Frontal cortex (tissue), 4 donors: Measurements from ENCODE around the gene RFPL4A. TPM values are rescaled to one million over a fixed set of nuclear protein-coding genes. Genes with fewer than 3 reads are reported as not detected.
A peak's percentile ranks its signal among the peaks of the same experiment; 100 is the strongest.
"Not testable (repeated sequence)": the region's sequence is repeated elsewhere in the genome, so short reads cannot be mapped to it uniquely, and the experiment has no call there.

Experiments
- DNase-seq, 2 donors: peaks; one replicate each; pipeline ENCODE4 v3.0.0; 2012; ENCODE audit warnings: low spot score in 2 of 2
- FAIRE-seq: peaks from 2 replicates; lab custom pipeline; 2012; peaks lifted over from hg19 to GRCh38; lab: Jason Lieb, UNC
- total RNA-seq: library from RNA; depleted of rRNA; stranded (reverse); fragments of >200 nt; gene quantifications from one replicate; pipeline ENCODE4 v1.2.3, GENCODE V29; 2014
- donor health status: control.
- donor health status: control.
- donor health status: control.

Gene RFPL4A
- not detected for total RNA-seq

GRCh38 chr19:55758797-55759196 is at the start of gene RFPL4A:
Gene RFPL4A, plus strand, starts transcription at chr19:55759097. Its CDS starts 2,704 bp downstream, at chr19:55761801.
- FAIRE-seq, DNase-seq: not testable (repeated sequence)

- DNase-seq (no peak), FAIRE-seq (no peak)
These were observed 47.2 kb upstream of the RFPL4A start for GRCh38 chr19:55711719-55712118.

- FAIRE-seq (no peak), DNase-seq (no peak)
These were observed 45.9 kb upstream of the RFPL4A start for GRCh38 chr19:55712804-55713631.

GRCh38 chr19:55716531-55716930 is 42.4 kb upstream of the RFPL4A start:
- no peak for DNase-seq
- no peak for FAIRE-seq

DNA sequence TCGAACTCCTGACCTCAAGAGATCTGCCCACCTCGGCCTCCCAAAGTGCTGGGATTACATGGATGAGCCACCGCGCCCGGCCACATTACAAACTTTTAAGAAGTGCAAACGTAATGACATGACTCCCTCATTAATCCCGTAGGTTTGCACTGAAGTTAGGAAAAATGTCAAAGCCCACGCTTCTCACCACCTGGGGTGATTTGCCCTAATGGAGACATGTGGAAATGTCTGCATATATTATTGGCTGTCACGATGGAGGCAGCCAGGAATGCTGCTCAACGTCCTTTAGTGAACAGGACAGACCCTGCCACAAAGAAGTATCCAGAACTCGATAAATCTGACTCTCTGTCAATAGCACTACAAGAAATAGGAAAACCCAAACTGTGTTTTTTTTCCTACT is 41.6 kb upstream of the RFPL4A start:
- FAIRE-seq (no peak), DNase-seq (no peak)

DNA sequence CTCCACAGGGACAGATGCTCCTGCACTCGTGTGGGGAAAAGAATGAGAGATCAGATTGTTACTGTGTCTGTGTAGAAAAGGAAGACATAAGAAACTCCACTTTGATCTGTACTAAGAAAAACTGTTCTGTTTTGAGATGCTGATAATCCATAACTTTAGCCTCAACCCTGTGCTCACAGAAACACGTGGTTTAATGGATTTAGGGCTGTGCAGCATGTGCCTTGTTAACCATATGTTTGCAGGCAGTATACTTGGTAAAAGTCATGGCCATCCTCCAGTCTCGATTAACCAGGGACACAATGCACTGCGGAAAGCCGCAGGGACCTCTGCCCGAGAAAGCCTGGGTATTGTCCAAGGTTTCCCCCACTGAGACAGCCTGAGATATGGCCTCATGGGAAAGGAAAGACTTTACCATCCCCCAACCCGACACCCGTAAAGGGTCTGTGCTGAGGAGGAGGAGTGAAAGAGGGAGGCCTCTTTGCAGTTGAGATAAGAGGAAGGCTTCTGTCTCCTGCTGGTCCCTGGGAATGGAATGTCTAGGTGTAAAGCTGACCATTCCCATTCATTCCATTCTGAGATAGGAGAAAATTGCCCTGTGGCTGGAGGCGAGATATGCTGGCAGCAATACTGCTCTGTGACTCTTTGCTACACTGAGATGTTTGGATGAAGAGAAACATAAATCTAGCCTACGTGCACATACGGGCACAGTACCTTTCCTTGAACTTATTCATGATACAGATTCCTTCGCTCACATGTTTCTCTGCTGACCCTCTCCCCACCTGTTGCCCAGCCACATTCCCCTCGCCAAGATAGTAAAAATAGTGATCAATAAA is 40.8 kb upstream of the RFPL4A start:
- FAIRE-seq, DNase-seq: not testable (repeated sequence)

GRCh38 chr19:55720214-55720746 is 38.6 kb upstream of the RFPL4A start:
- FAIRE-seq (no peak), DNase-seq (no peak)

DNA sequence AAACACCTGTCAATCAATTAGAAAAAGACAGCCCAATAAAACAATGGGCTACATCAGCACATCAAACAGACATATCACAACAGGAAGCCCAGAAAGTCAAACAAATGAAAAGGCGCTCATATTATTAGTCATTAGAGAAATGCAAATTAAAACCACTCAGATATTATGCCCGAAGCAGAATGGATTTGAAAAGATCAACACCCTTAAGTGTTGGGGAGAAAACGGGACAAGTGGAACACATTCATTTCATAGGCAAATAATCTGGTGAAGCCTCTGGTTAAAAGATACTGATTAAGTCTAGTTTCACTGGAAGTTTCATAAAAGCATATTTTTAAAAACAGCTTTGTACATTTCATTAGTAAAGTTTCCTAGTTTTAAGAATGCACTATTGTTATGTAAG is 38.1 kb upstream of the RFPL4A start:
- DNase-seq (no peak), FAIRE-seq (no peak)

DNA sequence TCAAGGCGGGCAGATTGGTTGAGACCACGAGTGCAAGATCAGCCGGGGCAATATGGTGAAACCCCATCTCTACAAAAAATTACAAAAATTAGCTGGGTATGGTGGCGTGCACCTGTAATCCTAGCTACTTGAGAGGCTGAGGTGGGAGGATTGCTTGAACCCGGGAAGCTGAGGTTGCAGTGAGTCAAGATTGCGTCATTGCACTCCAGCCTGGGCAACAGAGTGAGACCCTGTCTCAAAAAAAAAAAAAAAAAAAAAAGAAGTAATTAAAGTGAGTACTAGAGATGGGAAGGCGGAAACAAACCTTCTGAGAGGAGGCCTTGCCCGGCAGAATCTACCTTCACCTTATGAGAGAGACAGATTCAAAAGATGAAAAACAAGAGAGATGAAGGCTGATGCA is 35.4 kb upstream of the RFPL4A start:
- FAIRE-seq (no peak), DNase-seq (no peak)

DNA sequence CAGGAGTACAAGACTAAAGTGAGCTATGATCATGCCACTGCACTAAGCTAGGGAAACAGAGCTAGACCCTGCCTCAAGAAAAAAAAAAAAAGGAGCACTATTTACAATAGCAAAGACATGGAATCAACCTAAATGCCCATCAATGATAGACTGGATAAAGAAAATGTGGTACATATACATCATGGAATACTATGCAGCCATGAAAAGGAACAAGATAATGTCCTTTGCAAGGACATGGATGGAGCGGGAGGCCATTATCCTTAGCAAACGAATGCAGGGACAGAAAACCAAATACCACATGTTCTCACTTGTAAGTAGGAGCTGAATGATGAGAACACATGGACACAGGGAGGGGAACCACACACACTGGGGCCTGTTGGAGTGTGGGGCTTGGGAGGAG is 28.5 kb upstream of the RFPL4A start:
- not testable (repeated sequence) for DNase-seq

DNA sequence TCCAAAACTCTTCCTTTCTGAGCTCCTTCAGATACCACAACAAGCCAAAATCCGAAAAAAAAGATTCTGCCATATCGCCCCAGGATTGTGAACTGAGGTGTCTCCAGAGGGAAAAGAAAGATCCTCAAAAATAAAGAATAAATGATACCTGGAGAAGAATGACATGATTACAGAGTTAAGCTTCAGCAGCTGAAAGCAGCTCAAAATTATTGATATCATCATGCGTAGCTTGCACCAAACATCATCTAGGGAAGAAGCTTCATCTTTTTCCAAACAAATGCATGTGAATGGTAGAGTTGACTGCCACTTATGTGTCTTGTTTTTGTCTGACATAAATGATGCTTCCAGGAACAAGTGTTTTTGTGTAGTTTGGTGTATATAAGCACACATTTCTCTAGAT is 20.6 kb upstream of the RFPL4A start, which contains the start of gene NLRP9:
Gene NLRP9 (minus strand): TSS at position 101 of the 400 bp plus-strand sequence. CDS start 28 bp downstream, at position 73.
- FAIRE-seq (no peak), DNase-seq (no peak)

More for the DNA sequence above, 28.5 kb upstream of the RFPL4A start:
- not testable (repeated sequence) for FAIRE-seq

GRCh38 chr19:55750715-55751114 is 8.2 kb upstream of the RFPL4A start:
- FAIRE-seq: no peak

DNA sequence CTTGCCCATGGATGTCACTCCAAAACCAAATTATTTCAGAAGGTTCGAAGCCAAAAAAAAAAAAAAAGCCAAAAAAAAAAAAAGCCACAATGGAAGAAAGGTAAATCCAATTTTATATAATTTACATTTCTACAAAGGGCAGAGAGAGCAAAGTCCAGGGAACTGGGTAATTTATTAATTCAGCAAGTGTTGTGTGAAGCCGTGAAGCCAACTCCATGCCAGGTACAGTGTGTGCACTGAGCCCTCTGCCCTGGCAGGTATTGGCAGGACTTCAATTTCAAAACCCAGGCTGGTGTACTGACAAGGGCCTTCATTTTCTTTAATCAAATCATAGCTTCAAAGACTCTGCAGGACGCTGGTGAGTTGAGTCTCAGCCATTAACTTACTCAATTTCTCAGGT is 5.5 kb upstream of the RFPL4A start:
- FAIRE-seq: no peak
- DNase-seq: no peak

More at GRCh38 chr19:55750715-55751114, 8.2 kb upstream of the RFPL4A start:
- no peak for DNase-seq

DNA sequence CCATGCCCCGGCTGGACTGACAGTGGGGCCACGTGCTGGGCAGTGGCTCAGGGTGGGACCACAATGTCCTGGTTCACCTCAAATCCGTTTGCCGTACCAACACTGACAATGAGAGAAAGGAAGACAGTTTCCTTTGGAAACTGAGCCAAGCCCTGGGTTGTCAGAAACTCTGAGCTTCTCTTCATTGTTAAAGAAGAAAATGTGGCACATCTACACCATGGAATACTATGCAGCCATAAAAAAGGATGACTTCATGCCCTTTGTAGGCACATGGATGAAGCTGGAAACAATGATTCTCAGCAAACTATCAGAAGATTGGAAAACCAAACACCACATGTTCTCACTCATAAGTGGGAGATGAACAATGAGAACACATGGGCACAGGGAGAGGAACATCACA is 2.1 kb upstream of the RFPL4A start:
- FAIRE-seq: not testable (repeated sequence)

GRCh38 chr19:55766466-55766865 is 7.6 kb downstream of the RFPL4A start:
- FAIRE-seq (no peak), DNase-seq (no peak)

More for the DNA sequence above, 2.1 kb upstream of the RFPL4A start:
- DNase-seq: not testable (repeated sequence)

GRCh38 chr19:55768818-55769217 is 9.9 kb downstream of the RFPL4A start, which contains the start of gene RFPL4AL1:
Gene RFPL4AL1, plus strand, starts transcription at chr19:55769118. Its CDS starts 2,687 bp downstream, at chr19:55771805.
- not testable (repeated sequence) for DNase-seq
- peak; percentile 74 for FAIRE-seq

GRCh38 chr19:55769632-55770031 is 10.7 kb downstream of the RFPL4A start:
- not testable (repeated sequence) for FAIRE-seq, DNase-seq

GRCh38 chr19:55777528-55777927 is 18.6 kb downstream of the RFPL4A start:
- FAIRE-seq: no peak

DNA sequence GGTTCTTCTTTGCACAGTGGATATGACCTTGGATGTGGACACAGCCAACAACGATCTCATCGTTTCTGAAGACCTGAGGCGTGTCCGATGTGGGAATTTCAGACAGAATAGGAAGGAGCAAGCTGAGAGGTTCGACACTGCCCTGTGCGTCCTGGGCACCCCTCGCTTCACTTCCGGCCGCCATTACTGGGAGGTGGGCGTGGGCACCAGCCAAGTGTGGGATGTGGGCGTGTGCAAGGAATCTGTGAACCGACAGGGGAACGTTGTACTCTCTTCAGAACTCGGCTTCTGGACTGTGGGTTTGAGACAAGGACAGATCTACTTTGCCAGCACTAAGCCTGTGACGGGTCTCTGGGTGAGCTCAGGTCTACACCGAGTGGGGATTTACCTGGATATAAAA is 19.4 kb downstream of the RFPL4A start:
- FAIRE-seq: no peak
- no peak for DNase-seq

More at GRCh38 chr19:55777528-55777927, 18.6 kb downstream of the RFPL4A start:
- DNase-seq: no peak

DNA sequence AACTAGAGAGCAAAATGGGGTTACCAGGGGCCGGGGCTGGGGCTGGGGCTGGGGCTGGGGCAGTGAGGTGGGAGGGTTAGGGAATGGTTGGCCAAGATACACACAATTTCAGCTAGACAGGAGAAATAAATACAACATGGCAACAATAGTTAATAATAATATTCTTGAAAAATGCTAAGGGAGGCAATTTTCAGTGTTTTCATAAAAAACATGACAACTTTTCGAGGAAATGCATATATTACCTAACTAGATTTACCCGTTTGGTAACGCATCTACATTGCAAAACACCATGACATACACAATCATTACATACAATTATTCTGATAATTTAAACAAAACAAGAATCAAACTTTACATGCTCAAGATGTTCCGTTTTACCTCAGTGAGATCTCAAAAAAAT is 22.2 kb downstream of the RFPL4A start:
- no peak for DNase-seq

More for the DNA sequence above, 22.2 kb downstream of the RFPL4A start:
- FAIRE-seq: no peak
